ENCODE measurements around the gene TNFRSF14.

The TNFRSF14 gene

DNA sequence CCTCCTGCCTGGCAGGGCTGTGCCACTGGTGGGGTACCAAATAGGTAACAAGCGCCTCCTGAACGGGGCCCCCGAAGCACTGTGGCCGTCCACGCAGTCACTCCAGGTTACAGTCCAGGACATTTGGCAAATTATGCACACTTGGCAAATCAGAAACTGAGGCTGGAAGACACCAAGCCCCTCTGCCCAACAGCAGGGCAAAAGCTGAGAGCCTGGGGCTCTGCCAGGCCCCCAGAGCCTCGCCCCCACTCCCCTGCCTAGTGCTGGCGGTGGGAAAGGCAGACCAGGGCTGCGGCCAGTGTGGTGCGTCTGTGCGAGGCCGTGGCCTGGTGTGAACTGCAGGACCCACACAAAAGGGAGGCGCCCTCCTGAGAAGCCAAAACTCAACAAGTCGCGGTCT is 39.2 kb upstream of the TNFRSF14 start:
- Mint-ChIP-seq H3K4me3 (no peak overlapping the region), H3K9me3 (no peaks in the 10 kb centered on the region), H3K27ac (ENCODE audit: low read depth) (no peak overlapping the region), H3K27me3 (no peaks in the 10 kb centered on the region), H3K36me3 (ENCODE audit: insufficient read depth) (peaks cover 25% of the 10 kb centered on the region), H3K4me1 (no peaks in the 10 kb centered on the region)
- no peak for ATAC-seq (replicated peaks; ENCODE audit: extremely low read depth, poor library complexity, severe bottlenecking)
- no peak for DNase-seq (ENCODE audit: low spot score in 2 of 2)

DNA sequence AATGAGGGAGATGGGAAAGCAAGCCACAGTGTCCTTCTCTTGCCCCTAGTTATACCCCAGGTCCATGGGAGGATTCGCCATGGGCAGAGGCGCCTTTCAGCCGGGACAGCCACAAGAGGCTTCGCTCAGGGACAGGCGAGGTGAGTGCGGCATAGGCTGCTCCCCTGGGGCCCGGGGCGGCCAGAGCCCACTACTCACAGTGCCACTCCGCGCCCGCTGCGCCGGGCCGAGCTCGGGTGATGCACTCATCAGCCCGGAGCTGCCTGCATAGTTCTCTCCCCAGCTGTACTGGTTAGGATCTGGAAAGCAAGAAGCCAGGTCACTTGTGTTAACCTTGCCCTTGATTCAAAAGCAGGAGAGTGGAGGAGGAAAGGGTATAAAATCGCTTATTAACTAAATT is 38.2 kb upstream of the TNFRSF14 start:
- no peaks in the 10 kb centered on the region for H3K9me3 Mint-ChIP-seq
- H3K36me3 Mint-ChIP-seq (ENCODE audit: insufficient read depth) = peaks cover 25% of the 10 kb centered on the region
- H3K27me3 Mint-ChIP-seq = no peaks in the 10 kb centered on the region
- DNase-seq (ENCODE audit: low spot score in 2 of 2) = no peak
- ATAC-seq (replicated peaks; ENCODE audit: extremely low read depth, poor library complexity, severe bottlenecking) = no peak
- no peak overlapping the region for H3K27ac Mint-ChIP-seq (ENCODE audit: low read depth)
- H3K4me1 Mint-ChIP-seq = peaks cover 7% of the 10 kb centered on the region
- H3K4me3 Mint-ChIP-seq = no peak overlapping the region

DNA sequence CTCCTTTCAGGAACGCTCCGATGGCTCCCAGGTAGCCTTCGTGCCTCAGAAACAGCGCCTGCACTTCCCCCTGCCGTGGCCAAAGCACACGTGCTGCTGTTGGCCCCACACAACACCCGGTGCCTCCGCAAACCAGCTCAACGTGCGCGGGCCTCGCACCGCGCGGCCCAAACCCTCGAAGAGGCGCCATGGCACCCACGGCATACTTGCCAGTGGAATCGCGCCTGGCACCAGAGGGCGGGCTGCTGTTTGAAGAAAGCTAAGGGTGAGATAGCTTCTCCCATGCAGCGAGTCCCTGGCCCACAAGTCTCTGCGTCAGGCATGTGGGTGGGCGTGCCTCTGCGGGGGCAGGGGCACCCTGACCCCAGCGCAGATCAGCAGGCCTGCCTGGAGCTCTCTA is 37.6 kb upstream of the TNFRSF14 start:
- no peak overlapping the region for H3K4me3 Mint-ChIP-seq
- ATAC-seq (replicated peaks; ENCODE audit: extremely low read depth, poor library complexity, severe bottlenecking) = no peak
- peaks cover 25% of the 10 kb centered on the region for H3K36me3 Mint-ChIP-seq (ENCODE audit: insufficient read depth)

DNA sequence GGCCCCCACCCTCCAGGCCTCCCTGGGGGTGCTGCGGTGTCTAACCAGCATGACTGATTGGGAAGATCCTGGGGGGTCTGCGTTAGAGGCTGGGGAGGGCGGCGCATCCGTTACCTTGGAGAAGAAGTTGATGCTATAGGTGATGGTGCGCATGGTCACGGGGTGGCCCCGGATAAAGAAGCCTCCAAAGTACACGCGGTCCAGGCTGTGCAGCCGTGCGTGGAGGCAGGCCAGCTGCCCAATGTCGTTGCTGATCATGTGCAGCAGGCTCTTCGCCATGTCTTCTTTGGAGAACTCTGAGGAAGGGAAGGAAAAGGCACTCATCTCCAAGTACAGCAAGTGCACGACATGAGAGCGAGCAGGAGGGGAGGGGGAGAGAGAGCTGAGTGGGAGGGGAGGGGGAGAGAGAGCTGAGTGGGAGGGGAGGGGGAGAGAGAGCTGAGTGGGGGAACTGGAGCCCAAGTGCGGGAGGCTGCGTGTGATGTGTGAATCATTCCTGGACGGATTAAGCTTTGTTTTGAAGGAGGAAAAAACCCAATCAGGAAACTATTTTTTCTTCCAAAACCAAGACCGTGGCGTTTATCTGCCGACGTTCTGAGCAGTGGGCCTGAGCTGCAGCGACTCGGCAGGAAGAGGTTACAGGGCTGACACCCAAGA is 37.0 kb upstream of the TNFRSF14 start:
- Mint-ChIP-seq H3K4me3 (no peak overlapping the region), H3K27ac (ENCODE audit: low read depth) (no peak overlapping the region), H3K4me1 (peaks cover 19% of the 10 kb centered on the region), H3K36me3 (ENCODE audit: insufficient read depth) (peaks cover 25% of the 10 kb centered on the region), H3K27me3 (no peaks in the 10 kb centered on the region), H3K9me3 (no peaks in the 10 kb centered on the region)
- ATAC-seq (replicated peaks; ENCODE audit: extremely low read depth, poor library complexity, severe bottlenecking) (no peak), DNase-seq (ENCODE audit: low spot score in 2 of 2) (no peak)

More for the DNA sequence above, 37.6 kb upstream of the TNFRSF14 start:
- DNase-seq (ENCODE audit: low spot score in 2 of 2) = no peak
- Mint-ChIP-seq H3K27me3 (no peaks in the 10 kb centered on the region), H3K4me1 (peaks cover 13% of the 10 kb centered on the region), H3K27ac (ENCODE audit: low read depth) (no peak overlapping the region), H3K9me3 (no peaks in the 10 kb centered on the region)

DNA sequence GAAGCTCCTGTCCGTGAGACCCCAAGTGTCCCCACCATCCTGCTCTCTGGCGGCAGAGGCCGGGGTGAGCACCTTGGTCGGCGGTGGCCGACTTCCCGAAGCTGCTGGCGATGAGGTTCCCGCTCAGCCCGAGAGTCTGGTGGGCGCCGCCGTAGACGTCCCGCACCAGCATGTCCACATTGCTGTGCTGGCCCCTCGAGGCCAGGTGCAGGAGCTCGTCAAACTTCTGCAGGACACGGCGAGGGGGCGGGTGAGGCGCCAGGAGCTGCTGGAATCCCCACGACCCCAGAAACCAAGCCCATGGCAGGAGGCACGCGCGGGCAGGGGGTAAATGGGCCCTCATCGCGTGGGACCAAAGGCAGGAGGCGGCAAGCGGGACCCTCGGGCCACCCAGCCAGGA is 36.4 kb upstream of the TNFRSF14 start:
- H3K4me3 Mint-ChIP-seq = no peak overlapping the region

DNA sequence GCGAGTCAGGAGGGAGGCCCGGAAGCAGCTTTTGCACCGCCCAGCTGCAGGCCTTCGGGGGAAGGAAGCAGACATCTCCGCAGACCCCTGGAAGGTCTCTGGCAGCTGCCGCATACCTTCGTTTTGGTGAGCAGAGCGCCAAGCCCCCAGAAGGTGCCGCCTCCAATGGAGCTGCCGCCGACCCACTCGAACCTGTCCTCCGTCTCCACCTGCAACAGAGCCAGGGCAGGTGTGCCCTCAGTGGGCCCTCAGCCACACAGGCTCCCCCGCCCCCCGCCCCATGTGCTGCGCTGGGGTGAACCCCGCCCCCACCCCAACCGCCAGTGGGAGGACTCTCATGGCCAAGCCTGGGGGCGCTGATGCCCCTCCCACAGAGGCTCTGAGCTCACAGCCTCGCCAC is 36.0 kb upstream of the TNFRSF14 start:
- peaks cover 30% of the 10 kb centered on the region for H3K4me1 Mint-ChIP-seq
- H3K36me3 Mint-ChIP-seq (ENCODE audit: insufficient read depth) = peaks cover 22% of the 10 kb centered on the region
- no peak overlapping the region for H3K27ac Mint-ChIP-seq (ENCODE audit: low read depth)
- H3K4me3 Mint-ChIP-seq = no peak overlapping the region
- DNase-seq (ENCODE audit: low spot score in 2 of 2) = no peak
- H3K9me3 Mint-ChIP-seq = no peaks in the 10 kb centered on the region
- no peaks in the 10 kb centered on the region for H3K27me3 Mint-ChIP-seq
- no peak for ATAC-seq (replicated peaks; ENCODE audit: extremely low read depth, poor library complexity, severe bottlenecking)

More for the DNA sequence above, 36.4 kb upstream of the TNFRSF14 start:
- Mint-ChIP-seq H3K4me1 (peaks cover 25% of the 10 kb centered on the region), H3K27ac (ENCODE audit: low read depth) (no peak overlapping the region), H3K36me3 (ENCODE audit: insufficient read depth) (peaks cover 25% of the 10 kb centered on the region), H3K27me3 (no peaks in the 10 kb centered on the region), H3K9me3 (no peaks in the 10 kb centered on the region)
- DNase-seq (ENCODE audit: low spot score in 2 of 2) (no peak), ATAC-seq (replicated peaks; ENCODE audit: extremely low read depth, poor library complexity, severe bottlenecking) (no peak)

DNA sequence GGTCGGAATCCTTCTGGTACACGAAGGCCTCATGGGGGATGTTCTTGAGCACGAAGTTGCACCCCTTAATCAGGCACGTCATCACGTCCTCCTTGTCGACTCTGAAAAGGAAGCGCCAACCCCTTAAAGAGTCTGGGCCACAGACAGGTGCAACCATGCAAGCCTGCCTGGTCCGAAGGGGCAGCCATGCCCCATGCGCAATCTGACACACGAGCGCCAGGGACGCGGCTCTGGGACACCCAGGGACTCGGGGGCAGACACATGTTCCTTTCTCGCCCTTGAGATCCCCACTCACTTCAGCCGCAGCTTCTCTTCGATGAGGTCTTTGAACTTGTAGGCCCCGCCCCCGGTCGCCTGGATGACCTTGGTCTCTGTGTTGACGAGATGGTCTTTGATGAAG is 35.4 kb upstream of the TNFRSF14 start:
- Mint-ChIP-seq H3K4me3 (no peak overlapping the region), H3K9me3 (no peaks in the 10 kb centered on the region), H3K36me3 (ENCODE audit: insufficient read depth) (peaks cover 17% of the 10 kb centered on the region), H3K4me1 (peaks cover 33% of the 10 kb centered on the region), H3K27me3 (no peaks in the 10 kb centered on the region), H3K27ac (ENCODE audit: low read depth) (no peak overlapping the region)
- DNase-seq (ENCODE audit: low spot score in 2 of 2) = no peak
- ATAC-seq (replicated peaks; ENCODE audit: extremely low read depth, poor library complexity, severe bottlenecking) = no peak

DNA sequence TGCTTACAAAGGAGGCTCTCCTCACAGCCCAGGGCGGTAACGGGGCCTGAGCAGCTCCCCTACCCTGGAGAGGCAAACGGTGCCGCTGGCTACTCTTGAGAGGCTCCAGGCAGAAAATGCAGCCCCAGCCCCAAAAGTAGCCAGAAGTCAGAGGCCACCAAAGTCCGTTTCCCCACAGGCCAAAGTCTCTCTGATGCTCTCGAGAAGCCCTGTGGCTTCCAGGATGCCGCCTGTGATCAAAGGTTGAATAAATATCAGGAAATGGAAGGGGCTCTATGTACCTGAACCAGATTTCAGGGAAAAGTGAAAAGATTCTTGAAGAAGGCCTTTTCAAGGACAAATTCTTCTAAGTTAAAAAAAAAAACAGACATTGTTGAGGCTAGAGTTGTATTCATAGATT is 33.9 kb upstream of the TNFRSF14 start:
- peak overlapping the region; percentile 92 for H3K4me3 Mint-ChIP-seq
- peaks cover 38% of the 10 kb centered on the region for H3K4me1 Mint-ChIP-seq
- H3K9me3 Mint-ChIP-seq = no peaks in the 10 kb centered on the region
- no peak overlapping the region for H3K27ac Mint-ChIP-seq (ENCODE audit: low read depth)
- no peak for DNase-seq (ENCODE audit: low spot score in 2 of 2)
- no peak for ATAC-seq (replicated peaks; ENCODE audit: extremely low read depth, poor library complexity, severe bottlenecking)
- H3K36me3 Mint-ChIP-seq (ENCODE audit: insufficient read depth) = peaks cover 14% of the 10 kb centered on the region
- no peaks in the 10 kb centered on the region for H3K27me3 Mint-ChIP-seq

DNA sequence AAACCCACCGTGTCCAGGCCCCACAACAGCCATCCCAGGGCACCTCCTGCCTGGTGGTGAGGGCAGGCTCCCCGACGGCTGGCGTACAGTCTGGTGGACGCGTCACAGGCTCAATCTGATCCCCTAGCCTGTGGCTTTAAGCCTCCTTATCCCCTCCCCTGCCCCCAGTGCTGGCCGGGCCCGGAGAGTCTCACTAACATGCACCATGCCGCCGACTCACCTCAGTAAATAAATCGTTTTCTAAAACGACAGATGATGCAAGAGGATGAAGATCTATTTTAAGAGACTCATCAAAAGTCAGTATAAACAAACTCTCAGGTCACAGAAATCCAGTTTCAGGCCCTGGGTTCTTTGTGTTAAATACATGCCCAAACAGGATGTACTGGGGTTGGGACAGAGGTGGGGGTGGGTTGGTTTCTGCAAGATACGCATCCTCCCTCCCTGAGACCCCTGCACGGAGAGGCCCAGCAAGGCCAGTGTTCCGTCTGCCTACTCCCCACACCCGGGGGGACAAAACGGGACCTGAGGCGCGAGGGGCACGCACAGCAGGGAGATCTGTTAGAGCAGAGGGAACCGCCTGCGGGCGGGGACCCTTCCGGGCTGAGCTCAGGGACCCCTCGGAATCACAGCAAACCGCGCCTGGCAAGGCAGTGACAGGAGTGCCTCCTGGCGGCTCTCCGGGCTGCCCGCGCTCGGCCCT is 32.8 kb upstream of the TNFRSF14 start:
- DNase-seq (ENCODE audit: low spot score in 2 of 2) (no peak), ATAC-seq (replicated peaks; ENCODE audit: extremely low read depth, poor library complexity, severe bottlenecking) (no peak)
- peaks cover 38% of the 10 kb centered on the region for H3K4me1 Mint-ChIP-seq
- peak overlapping the region; percentile 92 for H3K4me3 Mint-ChIP-seq
- H3K27ac Mint-ChIP-seq (ENCODE audit: low read depth) = peak overlapping the region; percentile 87
- peaks cover 14% of the 10 kb centered on the region for H3K36me3 Mint-ChIP-seq (ENCODE audit: insufficient read depth)
- no peaks in the 10 kb centered on the region for H3K27me3 Mint-ChIP-seq
- no peaks in the 10 kb centered on the region for H3K9me3 Mint-ChIP-seq

DNA sequence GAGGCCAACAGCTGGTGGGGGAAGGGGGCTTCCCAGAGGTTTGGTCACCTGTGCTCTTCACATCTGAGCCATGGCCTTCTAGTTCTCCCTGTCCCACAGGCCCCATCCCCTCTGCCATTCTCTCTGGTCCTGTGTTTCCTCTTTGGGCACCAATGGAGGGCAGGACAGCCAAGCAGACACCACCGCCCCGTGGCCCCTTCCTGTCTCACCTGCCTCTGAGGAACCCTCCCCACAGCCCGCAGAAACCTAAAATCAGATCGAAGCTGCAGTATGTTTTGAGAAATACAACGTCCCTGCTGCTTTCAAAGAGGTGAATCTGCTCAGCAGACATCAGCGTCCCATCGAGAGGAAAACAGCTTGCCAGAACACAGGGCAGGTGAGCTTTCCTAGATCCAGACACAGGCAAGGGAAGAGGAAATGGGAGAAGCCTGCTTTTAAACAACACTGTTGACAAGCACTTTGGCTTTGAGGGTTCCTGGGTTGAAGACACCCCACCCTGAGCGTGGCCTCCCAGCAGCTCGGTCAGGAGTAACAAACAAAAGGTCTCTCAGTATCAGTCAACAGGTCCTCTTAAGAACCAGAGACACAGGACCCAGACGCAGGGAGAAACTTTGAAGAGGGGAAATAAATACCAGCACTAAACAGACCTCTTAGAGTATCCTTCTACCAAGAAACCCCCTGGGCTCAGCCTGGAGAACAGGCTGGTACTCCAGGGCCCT is 32.1 kb upstream of the TNFRSF14 start:
- no peaks in the 10 kb centered on the region for H3K9me3 Mint-ChIP-seq
- peak overlapping the region; percentile 92 for H3K4me3 Mint-ChIP-seq
- H3K36me3 Mint-ChIP-seq (ENCODE audit: insufficient read depth) = peaks cover 8% of the 10 kb centered on the region
- peaks cover 38% of the 10 kb centered on the region for H3K4me1 Mint-ChIP-seq
- ATAC-seq (replicated peaks; ENCODE audit: extremely low read depth, poor library complexity, severe bottlenecking) = no peak
- no peaks in the 10 kb centered on the region for H3K27me3 Mint-ChIP-seq
- peak overlapping the region; percentile 87 for H3K27ac Mint-ChIP-seq (ENCODE audit: low read depth)
- DNase-seq (ENCODE audit: low spot score in 2 of 2) = peak in 1 of 2 donors; percentile 48

DNA sequence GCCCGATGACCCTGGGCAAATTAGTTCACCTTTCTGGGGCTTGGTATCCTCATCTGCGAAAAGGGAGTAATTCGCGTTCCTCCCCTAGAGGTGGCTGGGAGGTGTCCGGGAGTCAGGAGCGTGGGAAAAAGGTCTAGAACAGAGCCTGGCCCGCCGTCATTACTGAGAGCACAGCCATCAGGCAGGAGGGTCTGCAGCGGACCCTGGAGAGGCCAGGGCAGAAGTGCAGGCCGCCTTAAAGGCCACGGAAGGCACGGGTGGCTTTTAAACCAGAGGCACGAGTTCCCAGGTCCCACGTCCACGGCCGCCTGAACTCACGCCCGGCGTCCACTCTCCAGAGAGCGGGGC is 30.6 kb upstream of the TNFRSF14 start:
- ATAC-seq (replicated peaks; ENCODE audit: extremely low read depth, poor library complexity, severe bottlenecking) (no peak), DNase-seq (ENCODE audit: low spot score in 2 of 2) (no peak)
- Mint-ChIP-seq H3K4me1 (peaks cover 38% of the 10 kb centered on the region), H3K4me3 (peak overlapping the region; percentile 92), H3K9me3 (no peaks in the 10 kb centered on the region), H3K36me3 (ENCODE audit: insufficient read depth) (peaks cover 8% of the 10 kb centered on the region), H3K27ac (ENCODE audit: low read depth) (peak overlapping the region; percentile 87), H3K27me3 (peaks cover under 1% of the 10 kb centered on the region)

DNA sequence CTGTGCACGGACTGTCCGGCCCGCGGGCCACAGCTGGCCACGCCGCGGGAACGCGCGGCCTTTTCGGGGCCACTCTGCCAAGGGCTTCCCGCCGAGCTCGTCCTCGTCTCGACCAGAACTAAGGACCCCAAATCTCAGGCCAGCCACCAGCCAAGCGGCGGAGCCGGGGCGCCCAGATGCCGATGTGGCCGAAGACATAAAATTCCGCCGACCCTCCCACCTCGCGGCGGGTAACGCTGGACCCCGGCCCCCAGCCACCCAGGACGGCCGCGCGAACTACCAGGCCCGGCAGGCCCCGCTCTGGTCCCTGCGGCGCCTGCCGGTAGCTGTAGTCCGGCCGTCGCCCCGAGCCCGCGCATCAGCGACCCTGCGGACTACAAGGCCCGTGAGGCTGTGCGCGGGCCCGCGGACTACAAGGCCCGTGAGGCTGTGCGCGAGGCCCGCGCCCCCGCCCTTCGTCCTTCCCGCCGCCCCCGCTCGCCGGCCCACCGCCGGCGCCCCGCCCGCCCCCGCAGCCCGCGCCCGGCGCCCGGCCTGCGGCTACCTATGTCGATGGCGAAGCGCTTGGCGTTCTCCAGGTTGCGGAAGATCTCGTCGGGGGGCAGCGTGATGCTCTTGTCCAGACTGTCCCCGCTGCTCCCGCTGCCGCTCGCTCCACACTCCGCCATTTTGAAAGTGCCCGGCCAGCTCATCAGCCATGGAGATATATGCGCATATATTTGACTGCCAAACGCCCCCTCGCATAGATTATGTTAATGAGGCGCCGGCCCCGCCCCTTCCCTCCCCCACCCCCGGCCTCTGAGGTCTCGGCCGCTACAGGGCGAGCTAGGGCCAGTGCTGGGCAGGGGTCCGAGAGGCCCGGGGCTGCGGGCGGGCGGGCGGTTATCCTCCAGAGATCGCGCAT is 30.0 kb upstream of the TNFRSF14 start, which contains the start of gene PANK4:
Gene PANK4 (minus strand): TSS at position 677 of the 904 bp plus-strand sequence. CDS start 9 bp downstream, at position 668.
- peaks cover 5% of the 10 kb centered on the region for H3K36me3 Mint-ChIP-seq (ENCODE audit: insufficient read depth)
- peak; percentile 72 to 76 for DNase-seq (ENCODE audit: low spot score in 2 of 2)
- H3K27me3 Mint-ChIP-seq = peaks cover 7% of the 10 kb centered on the region
- H3K4me1 Mint-ChIP-seq = peaks cover 42% of the 10 kb centered on the region
- no peaks in the 10 kb centered on the region for H3K9me3 Mint-ChIP-seq
- peak within 1 kb of the TSS; percentile 89 for H3K27ac Mint-ChIP-seq (ENCODE audit: low read depth)
- ATAC-seq (replicated peaks; ENCODE audit: extremely low read depth, poor library complexity, severe bottlenecking) = peak; percentile 92
- H3K4me3 Mint-ChIP-seq = peak within 1 kb of the TSS; percentile 92

All from central memory CD8-positive, alpha-beta T cell (primary cell).